ELR (cell line): ENCODE data around the gene ODAD2.
"Not testable (repeated sequence)": the region's sequence is repeated elsewhere in the genome, so short reads cannot be mapped to it uniquely, and the experiment has no call there.

Experiments used
- DNase-seq: peaks from one replicate; pipeline ENCODE4 v3.0.0-alpha.2; 2015; ENCODE audit warnings: low read depth

ODAD2 gene

DNA sequence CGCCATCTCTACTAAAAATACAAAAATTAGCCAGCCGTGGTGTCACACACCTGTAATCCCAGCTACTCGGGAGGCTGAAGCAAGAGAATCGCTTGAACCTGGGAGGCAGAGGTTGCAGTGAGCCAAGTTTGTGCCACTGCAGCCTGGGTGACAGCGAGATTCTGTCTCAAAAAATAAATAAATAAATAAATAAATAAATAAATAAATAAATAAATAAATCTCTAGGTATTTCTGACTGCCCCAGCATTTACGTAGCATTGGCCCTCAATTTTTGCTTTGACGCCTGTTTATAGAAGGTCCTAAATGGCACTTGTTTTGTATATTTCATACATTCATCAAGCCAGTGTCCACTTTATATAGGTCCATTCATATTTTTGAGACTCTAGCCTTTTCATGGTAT is 28.9 kb downstream of the ODAD2 start:
- DNase-seq: not testable (repeated sequence)

DNA sequence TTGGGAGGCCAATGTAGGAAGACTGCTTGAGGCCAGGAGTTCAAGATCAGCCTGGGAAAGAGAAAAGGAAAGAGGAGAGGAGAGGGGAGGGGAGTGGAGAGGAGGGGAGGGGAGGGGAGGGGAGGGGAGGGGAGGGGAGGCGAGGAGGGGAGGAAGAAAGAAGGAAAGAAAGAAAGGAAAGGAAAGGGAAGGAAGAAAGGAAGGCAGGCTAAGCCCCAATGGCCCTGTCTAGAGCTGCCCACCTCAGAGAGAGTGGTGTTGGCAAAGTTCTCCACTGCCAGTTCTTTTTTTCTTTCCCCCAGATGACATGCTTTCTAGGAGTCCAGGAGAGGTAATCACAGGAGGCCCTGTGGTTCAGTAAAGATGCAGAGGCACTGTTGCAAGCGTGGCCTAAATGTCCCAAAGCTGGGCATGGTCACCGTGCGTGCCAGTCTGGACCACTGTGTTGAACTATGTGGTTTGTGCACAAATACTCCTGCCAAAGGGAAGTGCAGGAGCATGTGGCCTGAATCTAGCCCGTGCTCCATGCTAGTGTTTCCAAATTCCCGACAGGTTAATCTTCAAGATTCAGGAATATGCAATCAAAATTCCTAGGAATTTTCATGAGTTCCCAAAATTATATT is 39.7 kb downstream of the ODAD2 start:
- DNase-seq: no peak

DNA sequence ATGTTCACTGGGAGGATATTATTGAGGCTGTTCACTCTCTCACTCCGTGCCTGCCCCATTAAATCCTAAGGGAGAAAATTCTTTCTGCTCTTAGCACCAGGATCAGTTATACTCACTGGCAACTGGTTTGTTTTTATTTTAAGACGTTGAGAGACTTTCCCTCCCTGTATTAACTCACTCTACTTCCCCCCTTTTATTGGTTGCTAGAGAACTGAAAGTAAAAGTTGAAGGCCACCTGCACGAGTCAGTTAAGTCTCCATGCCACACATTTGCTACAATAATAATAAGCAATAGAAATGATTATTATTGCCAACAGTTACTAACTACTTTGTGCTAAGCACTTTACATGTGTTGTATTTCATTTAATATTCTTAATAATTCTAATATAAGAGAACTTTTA is 40.5 kb downstream of the ODAD2 start:
- DNase-seq: not testable (repeated sequence)

GRCh38 chr10:27950242-27950564 is 48.7 kb downstream of the ODAD2 start:
- no peak for DNase-seq

DNA sequence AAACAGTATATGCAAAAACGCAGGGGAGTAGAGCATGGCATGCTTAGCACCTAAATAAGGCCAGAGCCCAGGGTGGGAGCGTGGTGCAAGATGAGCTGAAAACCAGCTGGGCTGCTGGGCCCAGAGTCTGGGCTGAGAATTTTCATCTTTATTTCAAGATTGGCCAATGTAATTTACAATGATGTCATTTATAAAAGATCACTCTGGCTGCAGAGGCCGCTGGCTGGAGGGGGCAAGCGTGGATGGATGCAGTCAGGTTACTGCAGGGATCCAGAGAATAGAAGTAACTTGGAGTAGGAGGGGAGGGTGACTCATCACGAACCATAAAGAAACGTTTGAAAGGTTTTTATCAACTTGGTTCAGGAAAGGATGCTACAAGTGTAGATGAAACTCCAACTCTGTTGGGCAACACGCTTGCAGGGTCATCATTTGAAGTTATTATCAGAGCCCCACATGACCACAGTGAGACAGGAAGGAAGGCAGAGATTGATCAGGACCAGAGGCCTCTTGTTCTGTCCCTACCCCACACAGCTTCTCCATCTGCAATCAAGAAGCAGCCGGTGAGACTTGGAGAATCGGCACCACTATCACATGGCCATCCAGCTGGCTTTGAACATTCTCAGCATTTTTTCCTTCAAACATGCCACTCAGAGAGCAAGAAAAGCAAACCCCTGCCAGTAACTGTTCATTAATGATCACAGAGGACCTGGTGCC is 49.2 kb downstream of the ODAD2 start:
- no peak for DNase-seq

- DNase-seq: no peak
These were observed 50.7 kb downstream of the ODAD2 start for GRCh38 chr10:27948186-27948585.

- no peak for DNase-seq
These were observed 51.3 kb downstream of the ODAD2 start for GRCh38 chr10:27947540-27947939.

DNA sequence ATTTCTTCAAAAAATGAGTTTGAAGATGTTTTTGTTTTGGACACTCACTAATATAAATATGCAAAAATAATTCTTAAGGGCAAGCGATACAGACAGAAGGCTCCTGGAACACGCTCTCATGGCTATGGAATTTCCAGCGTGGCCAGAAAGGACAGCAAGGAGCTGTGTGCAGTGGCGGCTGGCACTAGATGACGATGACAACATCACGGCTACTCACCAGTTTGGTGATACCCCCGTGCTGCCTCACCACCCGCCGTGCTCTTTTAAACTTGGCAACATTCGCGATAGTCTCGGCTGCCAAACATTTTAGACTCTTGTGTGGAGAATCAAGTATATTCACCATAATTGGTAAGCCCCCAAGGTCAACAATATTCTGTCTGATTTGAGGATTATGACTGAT is 54.9 kb downstream of the ODAD2 start:
- no peak for DNase-seq

- DNase-seq: no peak
These were observed 84.0 kb downstream of the ODAD2 start for GRCh38 chr10:27914888-27915287.

DNA sequence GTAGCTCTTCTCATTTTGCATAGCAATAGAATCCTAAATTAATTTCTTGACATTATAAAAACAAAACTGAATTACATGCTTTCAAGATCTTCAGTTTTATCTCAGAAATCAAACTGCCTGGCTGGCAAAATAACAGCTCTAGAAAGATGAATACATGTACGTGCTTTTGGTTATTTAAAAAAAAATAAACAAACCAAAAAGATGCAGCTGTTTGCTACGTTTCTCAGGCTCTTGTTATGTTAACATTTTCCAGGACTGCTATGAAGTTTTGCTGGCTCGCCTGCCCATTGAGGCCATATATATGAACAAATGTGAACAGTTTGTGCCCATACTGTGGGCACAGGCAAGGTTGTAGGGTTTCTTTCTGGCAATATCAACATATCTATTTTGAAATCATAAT is 86.6 kb downstream of the ODAD2 start:
- DNase-seq: no peak

- no peak for DNase-seq
These were observed 87.3 kb downstream of the ODAD2 start for GRCh38 chr10:27911539-27911938.

GRCh38 chr10:27911011-27911410 is 87.9 kb downstream of the ODAD2 start:
- no peak for DNase-seq

DNA sequence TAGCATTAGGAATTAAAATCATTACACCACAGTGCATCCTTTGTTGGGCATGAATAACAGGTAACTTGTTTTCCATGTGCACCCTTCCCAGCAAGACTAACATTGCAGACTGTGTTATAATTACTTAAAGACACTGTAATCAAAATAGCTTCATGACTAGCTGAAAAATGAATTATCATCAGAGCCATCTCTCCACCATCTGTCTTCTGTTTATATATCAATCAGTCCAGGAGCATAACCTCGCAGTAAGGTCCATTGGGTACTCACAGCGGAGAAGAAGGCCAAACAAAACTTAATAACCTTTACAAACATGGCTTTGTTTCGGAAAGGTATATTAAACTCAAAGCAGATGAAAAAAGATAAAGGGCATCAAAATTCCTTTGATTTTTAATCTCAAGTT is 90.6 kb downstream of the ODAD2 start:
- DNase-seq: no peak

GRCh38 chr10:27899485-27899884 is 99.4 kb downstream of the ODAD2 start:
- not testable (repeated sequence) for DNase-seq

DNA sequence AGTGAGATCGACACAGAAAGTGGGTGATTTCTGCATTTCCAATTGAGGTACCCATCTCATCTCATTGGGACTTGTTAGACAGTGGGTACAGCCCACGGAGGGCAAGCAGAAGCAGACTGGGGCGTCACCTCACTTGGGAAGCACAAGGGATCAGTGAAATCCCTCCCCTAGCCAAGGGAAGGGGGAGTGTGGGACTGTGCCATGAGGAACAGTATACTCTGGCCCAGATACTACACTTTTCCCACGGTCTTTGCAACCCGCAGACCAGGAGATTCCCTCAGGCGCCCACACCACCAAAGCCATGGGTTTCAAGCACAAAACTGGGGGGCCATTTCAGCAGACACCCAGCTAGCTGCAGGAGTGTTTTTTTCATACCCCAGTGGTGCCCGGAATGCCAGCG is 99.8 kb downstream of the ODAD2 start:
- no peak for DNase-seq

GRCh38 chr10:27893358-27893954 is 105.4 kb downstream of the ODAD2 start:
- DNase-seq: peak; percentile 51

GRCh38 chr10:27890971-27891370 is 107.9 kb downstream of the ODAD2 start:
- DNase-seq: no peak

GRCh38 chr10:27889518-27889917 is 109.4 kb downstream of the ODAD2 start:
- no peak for DNase-seq

DNA sequence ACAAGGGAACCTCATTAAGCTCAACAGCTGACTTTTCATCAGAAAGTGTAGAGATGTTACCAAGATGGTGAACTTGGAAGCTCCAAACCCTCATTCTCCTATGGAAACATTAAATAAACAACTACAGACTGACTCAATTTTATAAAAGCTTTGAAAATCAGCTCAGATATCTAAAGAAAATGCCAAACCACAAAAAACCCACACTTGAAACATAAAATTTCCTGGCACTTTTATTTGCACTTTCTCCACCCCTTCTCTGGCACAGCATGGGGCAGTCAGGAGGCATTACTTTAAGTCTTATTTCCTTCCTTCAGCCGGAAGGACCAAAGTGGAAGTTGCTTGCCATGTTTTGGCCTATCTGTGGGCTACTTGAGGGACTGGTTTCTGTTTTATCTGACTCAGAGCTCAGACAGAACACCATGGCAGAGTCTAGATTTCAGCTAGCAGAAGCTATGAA is 114.7 kb downstream of the ODAD2 start:
- no peak for DNase-seq

GRCh38 chr10:27878281-27878680 is 120.6 kb downstream of the ODAD2 start:
- DNase-seq: no peak

- DNase-seq: peak; percentile 35
These were observed 133.7 kb downstream of the ODAD2 start for GRCh38 chr10:27865221-27865635.

DNA sequence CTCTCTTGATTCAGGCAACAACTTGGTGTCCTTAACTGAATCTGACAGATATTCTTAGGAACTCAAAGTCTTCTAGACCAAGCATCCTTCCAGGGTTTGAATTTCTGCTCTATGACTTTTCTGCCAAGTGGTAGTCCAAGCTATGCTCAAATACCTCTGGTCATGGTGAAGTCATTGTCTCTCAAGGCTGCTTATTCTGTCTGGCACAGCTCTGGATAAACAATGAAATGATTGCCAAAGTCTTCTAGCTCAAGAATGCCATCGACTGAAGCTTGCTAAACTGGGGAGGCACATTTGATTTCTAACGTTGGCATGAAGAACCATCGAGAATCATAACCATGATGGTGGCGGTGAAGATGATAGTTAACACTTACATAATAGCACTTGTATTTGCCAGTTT is 137.1 kb downstream of the ODAD2 start:
- no peak for DNase-seq

GRCh38 chr10:27857616-27858015 is 141.3 kb downstream of the ODAD2 start:
- DNase-seq: no peak

DNA sequence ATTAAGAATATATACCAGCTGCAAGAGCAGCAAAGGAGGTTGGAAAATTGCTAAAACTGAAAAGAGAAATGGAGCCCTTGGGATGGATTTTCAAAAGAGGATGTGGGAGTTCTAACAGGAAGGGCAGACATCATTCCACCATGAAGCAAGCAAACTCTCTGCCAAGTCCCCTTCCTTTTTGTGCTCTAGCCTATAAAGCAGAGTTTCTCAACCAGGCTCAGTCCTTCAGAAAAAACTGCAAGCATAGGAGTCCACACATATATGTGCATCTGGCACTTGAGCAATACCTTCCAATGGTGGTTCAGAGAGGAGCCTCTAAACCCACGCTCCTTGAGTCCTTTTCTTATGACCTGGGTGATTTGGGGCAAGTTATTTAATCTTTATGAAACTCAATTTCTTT is 154.7 kb downstream of the ODAD2 start:
- no peak for DNase-seq
